HG03095 (cell line): ENCODE results near the gene RASSF4.

Experiments used
- ATAC-seq: cut with Tn5 transposase; IDR thresholded peaks from one replicate; pipeline ENCODE4 v1.9.1; 2021; ENCODE audit warnings: moderate library complexity; ENCODE audit not compliant: unreplicated experiment

Gene RASSF4

DNA sequence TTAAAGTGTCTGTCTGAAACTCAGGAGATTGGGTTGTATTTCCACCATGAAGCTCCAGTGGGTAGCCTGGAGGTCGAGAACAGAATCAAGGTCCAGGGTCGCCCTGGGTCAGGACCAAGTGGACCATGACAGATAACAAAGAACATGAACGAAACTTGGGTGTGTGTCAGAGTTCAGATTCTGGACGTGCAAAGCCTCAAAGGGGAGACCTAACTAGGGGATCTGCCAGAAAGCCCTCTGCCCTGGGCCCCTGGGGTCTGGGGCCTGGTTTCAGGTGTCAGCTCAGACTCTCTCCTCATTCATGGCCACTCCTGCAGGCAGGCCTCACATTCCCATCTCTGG is 1.6 kb downstream of the RASSF4 start:
- no peak for ATAC-seq

DNA sequence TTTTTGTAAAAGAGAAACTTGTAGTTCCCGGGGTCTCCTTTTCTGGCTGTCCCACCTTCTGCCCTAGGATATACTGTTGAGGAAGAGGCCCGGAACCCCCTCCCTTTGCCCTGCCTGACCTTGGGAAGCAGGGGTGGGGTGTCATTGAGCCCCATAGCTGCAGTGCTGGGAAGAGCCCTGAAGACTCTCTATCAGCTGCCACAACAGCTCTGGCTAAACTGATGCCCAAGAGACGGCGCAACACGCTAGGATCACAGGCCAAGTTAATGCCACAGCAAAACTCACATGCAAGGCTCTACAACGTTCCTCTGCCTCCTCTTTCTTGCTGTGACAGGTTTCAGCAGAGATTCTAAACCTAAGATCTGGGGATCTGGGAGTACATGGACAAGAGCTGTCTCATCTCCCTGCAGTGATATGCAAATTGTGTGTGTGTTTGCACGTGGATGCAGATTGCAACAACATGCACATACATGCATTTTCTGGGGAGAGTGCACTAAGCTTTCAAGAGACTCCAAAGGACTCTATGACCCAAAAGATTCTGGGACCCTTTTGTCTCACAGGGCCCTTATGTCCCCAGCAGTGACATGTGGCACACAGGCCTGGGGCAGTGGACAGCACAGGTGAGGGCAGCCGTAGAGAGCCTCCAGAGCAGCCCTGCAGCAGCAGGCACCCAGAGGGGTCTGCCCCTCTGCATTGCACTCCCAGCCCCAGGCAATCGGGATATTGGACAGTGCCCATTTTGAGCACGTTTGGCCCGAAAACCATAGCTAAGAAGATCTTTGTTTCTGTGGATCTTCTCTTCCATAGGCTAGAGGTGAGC is 2.5 kb downstream of the RASSF4 start:
- ATAC-seq = no peak

DNA sequence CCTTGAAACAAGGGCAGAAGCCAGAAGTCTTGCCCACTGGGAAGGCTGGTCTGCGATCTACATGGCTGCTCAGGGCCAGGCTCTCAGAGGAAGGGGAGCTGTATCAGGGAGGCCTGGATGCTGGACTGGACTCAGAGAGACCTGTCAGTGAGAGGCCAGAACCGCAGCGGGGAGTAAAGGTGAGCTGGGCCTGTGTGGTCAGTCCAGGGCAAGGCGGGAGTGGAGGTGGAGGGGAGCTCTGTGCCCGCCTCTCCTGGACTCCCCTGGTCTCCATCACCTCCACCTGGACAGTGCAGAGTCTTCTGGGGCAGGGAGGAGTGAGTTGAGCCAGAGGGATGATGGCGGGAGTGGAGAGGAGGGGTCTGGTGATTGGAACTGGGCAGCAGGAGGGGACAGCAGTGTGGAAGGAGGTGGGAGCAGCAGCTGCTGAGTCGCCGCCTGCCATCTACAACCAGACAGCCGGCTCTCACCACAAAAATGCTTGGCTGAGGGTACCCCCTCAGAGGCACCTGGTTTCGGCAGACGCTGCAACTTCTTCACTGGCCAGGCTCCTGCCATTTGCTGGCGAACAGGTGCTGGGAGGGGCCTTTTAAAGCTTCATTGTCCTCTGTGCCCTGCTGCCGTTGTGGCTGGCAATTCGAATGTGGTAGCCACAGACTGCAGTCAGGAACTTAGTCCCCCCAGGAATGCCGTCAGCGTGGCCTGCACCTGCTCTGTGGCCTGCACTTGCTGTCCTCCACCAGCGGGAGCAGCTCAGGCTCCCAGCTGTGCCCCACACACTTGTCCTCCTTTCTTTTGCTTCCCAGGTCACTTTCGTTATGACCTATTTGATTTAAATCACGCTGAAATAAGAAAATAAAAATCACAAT is 3.5 kb downstream of the RASSF4 start:
- no peak for ATAC-seq

DNA sequence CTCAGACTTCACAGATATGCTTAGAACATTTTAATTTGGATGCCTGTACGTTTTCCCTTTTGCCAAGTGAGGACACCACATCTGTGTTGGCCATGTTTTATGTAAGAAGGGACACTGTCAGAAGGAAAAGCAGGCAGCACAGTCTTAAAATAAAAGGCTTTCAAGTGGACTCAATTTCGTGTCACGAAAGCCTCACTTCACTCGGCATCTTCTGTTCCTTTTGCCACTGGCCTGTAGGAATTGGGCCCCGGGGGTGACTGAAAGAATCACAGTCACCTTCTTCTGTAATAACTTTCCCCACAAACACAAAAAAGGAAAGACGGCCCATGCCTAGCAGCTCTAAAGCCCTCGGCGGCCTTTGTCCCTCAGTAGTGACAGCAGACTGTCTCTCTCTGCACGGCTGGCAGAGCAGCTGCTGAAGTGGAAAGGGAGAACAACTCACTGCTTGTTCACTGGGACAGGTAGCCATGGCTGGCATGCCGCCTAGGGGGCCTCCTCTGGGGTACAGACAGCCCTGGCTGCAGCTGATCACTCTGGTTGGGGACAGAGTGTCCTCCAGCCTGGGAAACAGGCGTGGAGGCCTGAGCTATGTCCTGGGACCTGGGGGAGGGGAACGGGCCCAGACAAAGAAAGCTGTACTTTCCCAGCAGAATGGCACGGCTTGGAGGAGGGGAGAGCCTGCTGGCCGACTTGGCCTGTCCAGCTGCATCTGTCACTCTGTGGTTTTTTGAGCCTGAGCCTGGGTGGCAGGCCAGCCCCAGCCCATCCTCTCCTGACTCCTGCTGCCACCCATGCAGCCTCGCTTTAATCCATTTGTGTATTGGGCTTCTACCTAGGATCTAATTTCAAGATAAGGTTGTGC is 4.4 kb downstream of the RASSF4 start:
- ATAC-seq = no peak

DNA sequence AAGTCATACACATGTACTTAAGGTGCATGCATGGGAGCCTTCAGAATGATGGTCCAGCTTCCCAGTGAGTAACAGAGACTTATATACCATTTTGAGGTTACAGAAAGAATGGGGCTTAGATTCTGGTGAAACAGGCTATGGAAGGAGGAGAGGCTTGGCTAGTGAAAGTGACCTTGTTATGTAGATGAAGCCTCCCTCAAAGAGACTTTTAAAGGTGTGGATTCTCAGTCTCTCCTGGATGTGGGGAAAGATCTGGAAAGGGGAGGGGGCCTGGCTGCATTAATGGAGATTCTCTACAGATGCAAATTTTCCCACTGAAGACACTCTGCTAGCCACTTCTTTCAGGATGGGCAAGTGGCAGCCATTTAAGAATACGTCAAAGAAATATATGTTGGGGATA is 5.5 kb downstream of the RASSF4 start:
- no peak for ATAC-seq

DNA sequence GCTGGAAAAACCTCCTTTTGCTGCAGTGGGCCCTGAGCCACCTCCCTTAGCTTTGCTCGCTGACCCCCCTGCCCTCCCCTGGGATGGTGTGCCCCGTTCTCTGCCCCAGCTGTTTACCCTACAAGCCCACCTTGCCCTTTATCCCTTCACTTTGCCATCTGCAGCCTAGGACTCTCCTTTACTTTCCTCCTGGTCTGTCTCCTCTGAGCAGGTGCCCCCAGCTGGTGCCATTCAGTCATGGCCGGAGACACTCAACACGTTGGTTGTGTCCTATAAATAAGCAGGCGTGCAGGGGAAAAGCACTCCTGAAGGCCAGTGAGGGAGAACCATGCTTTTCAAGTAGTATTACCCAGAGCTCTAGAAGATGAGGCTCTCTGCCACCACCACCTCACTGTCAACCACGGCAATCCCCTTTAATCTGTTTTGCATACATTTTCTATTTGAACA is 6.1 kb downstream of the RASSF4 start:
- ATAC-seq = no peak

DNA sequence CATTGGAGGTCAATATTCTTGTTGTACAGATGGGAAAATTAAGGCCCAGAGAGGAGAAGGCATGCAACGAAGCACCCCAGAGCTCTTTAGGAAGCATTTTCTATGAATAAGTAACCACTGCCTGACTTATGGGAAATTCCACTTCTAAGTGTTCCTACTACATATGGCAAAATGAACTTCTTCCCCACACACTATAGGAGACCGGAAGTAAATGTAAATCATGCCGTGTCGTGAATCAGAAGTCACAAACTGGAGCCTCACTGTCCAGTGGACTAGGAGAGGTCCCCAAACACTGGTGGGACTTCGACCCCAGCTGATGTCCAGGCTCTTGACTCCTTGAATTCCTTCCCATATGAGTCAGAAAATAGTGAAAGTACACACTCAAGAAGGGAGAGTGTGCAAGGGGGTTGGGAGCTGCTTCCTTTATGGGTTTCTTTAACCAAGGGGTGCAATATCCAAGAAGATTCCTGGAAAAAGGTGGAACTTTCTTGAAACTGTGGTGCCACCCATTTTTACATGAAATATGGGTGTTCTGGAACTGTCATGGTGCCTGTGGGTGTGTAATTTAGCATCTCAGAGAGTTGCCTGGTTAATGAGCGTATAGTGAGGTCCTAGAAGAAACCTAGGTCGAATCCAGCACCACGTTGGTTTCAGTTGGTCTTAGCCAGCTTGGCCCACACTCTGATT is 6.7 kb downstream of the RASSF4 start:
- no peak for ATAC-seq

DNA sequence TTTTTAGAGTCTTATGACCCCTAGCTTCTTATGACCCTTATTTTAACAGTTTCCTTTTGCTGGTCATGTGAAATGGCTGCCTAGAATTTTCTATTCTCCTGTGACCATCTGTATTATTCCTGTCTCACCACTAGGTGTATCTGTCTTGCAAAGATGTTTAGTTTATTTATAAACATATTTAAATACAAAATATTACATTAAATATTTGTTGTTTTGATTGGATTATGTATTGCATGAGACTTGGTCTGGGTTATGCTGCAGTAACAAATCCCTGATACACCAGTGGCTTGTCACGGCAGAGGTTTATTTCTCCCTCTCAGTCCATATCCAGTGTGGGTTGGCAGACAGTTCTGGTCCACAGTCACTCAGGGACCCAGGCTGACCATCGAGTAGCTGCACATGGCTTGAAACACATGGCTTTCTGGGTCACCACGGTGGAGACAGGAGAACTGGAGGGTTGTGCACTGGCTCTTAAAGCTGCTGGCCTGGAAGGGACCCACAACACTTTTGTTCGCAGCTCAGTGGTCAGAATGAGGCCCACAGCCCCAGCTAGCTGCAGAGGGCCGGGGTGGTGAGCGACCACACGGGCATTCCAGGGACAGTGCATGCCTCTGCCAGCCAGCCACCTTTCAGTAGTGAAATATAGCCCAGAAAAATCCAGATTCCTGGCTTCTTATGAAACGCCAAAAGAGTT is 7.4 kb downstream of the RASSF4 start:
- no peak for ATAC-seq

DNA sequence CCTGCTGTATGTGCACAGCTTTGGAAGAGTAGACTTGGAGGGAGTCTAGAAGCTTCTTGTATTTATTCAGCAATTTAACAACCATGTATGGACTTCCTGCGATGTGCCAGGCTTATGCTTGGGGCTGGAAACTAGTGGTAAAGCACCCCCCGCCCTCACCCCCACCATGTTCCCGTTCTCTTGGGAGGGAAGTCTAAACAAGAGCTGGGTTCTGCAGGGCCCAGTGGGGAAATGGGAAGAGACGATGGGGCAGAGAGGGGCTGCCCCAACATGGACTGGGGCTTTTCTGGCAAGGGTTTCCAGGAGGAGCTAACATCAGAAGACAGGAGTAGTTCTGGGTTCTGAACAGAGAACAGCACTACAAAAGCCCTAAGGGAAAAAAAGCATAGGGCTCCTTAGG is 8.0 kb downstream of the RASSF4 start:
- no peak for ATAC-seq

DNA sequence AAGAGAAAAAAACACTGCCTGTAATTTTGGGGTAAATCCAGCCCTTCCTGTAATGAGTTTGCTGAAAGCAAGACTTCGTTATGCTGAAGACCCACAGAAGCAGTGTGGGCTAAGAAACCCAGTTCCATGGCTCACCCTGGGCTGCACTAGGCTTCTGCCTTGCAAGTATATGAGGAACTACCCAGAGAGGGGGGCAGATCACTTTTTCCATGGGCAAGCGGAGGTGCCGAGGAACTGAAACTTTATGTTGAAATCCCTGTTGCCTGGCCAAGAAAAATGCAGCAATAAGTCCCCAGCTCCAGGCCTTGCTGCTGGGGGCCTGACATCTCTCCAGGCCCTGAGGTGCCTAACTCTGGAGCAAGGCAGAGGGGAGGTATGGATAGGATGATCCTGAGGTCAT is 8.5 kb downstream of the RASSF4 start:
- no peak for ATAC-seq

DNA sequence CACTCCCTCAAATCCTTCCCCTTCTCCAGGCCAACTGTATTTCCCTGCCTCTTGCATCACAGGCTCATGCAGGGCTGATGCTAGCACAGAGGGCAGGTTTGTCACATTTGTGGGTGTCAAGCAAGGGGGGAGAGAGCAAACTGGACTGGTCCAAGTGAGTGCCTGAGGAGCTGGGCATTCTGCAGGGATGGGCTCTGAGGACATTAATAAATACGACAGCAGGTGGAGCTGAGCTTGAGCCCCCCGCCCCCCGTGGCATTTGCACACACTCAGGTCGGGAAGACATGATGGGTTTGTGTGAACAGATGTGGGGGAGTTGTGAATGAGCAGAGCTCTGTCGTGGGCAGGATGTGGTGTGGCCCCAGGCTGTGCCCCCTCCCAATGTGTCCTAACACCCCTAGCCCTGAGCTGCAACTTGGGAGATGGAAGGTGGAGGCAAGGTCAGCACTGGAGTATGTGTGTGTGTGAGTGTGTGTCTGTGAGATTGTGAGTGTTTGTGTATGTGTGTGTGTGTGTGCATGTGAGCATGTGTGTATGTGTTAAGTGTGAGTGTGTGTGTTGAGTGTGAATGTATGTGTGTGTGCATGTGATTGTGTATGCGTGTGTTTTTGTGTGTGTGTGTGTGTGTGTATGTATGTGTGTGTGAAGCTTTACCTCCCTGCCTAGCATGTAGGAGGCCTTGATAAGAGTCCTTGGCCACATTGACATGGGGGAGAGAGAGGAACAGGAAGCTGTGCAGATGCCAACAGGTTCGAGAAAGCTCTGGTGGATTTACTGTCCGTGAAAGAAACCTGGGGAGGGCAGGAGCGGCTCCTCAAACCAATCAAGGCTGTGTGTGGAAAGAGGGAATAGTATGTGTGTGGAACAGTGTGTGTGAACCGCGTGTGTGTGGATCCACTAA is 9.1 kb downstream of the RASSF4 start:
- no peak for ATAC-seq

DNA sequence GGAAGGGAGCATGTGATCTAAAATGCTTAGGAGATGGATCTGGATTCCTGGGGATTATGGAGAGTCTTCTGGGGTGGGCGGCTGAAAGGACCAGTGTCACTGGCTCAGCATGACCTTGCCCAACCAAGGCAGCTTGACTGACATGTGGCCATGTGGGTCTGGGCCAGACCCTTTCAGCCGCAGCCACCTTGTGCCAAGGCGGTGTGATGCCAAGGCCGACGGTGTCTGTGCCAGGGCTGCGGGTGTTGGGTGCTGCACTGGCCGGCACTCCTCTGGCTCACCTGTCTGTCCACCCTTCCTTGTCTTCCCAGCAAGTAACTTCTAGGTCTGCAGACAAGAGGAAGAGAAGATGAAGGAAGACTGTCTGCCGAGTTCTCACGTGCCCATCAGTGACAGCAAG is 10.3 kb downstream of the RASSF4 start:
- ATAC-seq = no peak

DNA sequence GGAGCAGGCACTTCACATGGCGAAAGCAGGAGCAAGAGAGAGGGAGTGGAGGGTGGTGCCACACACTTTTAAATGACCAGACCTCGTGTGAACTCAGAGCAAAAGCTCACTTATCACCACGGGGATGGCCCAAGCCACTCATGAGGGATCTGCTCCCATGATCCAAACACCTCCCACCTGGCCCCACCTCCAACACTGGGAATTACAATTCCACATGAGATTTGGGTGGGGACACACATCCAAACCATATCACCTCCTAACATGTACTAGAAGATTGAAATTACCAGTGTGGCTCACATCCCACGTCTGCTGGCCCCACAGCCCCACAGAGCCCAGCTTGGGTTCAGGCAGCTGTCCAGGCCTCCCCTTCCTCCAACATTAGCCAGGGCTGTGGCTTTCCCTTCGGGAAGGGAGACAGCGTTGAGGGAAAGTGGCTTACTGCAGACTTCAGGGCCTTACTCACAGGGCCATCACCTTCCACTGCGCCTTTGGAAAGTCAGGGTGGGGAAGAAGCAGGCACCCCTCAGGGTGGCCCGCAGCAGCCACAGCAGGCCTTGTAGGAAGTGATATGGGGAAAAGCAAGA is 11.3 kb downstream of the RASSF4 start:
- ATAC-seq = no peak

DNA sequence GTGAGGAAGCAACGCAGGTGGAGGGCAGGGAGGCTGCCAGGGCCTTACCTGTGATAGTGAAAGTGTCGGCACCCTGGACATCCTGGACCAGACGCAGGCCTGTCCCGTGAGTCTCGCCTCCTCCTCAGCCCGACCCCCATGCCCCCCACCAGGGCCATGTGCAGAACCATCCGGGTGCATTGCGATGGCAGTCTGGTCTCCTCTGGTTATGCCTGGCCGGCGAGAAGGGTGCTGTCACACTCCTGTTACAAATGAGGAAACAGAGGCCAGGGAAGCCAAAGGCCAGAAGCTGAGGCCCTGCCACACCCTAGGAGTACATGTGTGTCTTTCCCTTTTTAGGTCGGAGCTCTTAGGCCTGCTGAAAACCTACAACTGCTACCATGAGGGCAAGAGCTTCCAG is 11.8 kb downstream of the RASSF4 start:
- no peak for ATAC-seq

DNA sequence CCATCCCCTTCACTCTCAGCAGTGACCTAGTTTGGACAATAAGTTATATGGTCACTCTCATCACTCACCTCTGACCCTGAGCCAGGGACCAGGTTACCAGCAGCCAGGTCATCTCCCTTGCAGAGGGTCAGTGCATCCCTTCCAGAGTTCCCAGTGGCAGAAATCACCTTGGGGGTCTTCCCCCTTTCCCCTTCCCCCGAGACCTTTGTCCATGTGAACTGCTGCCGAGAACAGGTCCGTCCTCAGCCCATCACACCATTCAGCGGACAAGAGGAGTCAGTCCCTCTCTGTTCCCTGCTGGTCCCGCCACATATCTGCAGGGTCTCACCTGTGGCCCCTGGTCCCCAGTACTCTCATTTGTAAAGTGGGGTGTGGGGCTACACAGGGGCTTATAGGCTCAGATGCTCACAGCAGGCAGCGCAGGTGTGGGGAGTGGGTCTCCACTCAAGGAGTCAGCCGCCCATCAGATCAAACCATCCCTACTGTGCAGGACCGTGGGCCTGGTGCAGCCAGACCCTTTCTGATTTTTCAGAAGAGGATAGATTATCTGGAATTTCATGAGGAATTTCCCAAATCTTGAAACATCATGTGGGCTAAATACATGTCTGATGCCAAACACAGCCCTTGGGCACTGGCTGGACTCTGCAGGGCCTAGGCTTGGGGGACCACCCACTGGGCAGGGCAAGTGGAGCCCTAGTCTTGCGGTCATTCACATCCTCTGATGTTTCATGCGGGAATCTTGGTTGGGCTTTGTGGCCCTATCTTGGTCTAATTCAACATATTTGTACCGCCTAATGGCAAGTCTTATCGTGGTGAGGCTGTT is 12.5 kb downstream of the RASSF4 start:
- ATAC-seq = no peak

DNA sequence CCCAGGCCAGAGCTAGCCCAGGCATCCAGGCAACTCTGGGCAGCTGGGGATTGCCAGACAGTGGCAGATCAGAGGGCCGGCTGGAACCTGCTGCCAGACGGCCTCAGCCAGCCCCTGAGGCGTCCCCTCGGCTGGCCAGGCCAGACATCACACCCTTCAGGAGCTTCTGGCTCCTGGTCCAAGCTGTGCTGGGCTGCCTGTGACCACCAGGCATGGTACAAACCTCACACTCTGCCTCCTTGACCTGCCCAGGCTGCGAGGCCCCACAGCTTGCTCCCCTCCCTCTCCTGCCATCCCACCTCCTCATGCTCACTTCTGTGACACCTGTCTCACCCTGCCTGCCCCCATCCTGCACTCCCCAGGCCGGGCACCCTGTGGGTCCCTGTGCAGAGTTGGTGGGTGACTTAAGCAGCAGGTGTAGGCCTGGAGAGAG is 13.3 kb downstream of the RASSF4 start:
- ATAC-seq = no peak

DNA sequence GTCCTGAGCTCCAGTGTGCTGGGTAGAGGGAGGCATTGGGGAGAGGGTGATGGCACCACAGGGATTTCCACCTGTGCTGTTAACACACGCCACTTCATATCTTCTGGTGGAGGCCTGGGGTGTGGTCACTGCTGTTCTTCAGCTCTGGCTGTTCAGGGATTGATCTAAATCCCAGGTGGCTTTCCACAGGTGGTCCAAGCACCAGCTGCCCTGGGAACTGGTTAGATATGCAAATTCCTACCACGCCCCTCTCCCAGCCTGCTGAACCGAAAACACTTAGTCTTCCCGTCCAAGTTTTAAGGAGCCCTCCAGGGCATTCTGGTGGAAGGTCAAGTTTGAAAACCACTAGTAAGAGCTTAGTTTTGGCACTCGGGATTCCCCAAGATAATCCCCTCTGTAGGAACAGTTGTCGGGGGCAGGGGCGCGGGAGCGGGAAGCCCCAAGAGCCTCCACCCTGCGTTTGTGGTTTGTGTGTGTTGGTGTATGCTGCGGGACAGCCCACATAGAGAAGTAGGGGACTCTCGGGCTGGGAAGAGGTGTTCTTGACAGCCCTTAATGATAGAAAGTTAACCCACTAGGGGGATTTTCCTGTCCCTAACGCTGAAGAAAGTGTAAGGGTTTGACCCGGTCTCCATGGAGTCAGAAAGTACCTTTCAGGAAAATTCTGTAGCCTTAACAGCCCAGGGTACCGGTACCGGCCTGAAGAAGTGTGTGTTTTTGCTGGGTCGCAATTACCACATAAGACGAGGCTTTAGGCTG is 13.9 kb downstream of the RASSF4 start:
- ATAC-seq = no peak
